HG03342 (cell line): ENCODE measurements around the gene SLC7A1.

Experiments
- ATAC-seq: cut with Tn5 transposase; IDR thresholded peaks from one replicate; pipeline ENCODE4 v1.9.1; 2021; ENCODE audit warnings: mild to moderate bottlenecking, moderate library complexity; ENCODE audit not compliant: unreplicated experiment

SLC7A1 gene

GRCh38 chr13:29471551-29471950, 123.9 kb downstream of the SLC7A1 start:
- no peak for ATAC-seq

DNA sequence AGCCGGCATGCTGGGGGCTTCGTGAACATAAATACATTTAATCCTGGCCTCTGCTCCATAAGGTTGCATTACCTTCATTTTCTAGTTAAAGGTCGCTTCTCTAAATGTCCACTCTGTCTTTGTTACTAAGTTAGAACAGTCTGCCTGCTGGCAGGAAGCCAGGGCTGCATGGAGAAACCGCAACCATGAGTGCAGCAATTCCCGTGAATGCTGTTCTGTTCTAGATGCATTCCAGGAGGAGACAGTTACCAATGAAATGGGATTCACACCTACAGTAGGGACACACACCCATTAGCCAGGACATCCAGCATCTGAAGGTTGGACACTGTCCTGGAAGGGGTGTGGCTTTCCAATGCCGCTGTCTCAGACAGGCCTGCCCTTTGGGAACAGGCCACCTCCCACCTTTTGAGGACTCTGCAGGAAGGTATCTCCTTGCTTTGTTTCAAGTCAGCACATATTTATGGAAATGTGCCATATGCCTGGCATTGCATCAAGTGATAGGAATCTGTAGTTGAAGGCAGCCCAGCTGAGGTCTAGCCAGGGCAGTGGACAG, 129.7 kb downstream of the SLC7A1 start:
- no peak for ATAC-seq

- ATAC-seq: no peak
Measured at GRCh38 chr13:29464105-29464679, 131.3 kb downstream of the SLC7A1 start.

GRCh38 chr13:29459813-29460355, 135.6 kb downstream of the SLC7A1 start:
- ATAC-seq: no peak
